ENCODE measurements around the gene DUS2.

Gene DUS2

DNA sequence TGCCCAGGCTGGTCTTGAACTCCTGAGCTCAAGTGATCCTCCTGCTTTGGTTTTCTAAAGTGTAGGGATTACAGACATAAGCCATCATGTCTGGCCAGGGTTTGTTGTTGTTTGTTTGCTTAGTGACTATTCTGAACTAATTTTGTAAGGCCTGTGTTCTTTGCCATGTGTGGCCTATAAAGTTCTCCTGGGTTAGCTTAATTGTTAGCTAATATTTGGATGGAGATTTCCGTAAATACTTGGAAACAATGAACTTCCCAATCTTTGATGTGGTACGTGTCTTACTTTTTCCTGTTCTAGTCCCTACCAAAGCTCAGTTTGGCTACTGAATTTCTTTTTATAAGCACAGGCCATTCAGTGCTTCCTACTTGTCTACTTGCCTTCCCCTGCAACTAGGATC lies 24.9 kb downstream of the DUS2 start:
- DNase-seq = no peak

- DNase-seq = no peak
These were observed 26.4 kb downstream of the DUS2 start for GRCh38 chr16:68049449-68049848.

DNA sequence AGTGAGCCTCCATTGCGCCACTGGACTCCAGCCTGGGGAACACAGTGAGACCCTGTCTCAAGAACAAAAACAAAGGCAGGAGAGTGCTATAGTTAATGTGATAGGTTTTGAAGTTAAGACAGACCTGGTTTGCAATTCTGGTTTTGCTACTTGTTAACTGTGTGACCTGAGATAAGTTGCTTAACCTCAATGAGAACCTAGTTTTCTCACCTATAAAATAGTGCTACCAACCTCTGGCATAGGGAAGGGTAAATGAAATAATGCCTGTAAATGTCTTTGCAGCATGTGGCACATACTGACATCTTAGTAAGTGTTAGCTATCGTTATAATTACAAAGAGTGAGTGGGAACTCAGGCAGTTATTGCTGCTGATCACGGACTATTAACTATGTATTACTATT lies 32.3 kb downstream of the DUS2 start:
- no peak for DNase-seq

- DNase-seq = no peak
These were observed 36.7 kb downstream of the DUS2 start for GRCh38 chr16:68059804-68060203.

DNA sequence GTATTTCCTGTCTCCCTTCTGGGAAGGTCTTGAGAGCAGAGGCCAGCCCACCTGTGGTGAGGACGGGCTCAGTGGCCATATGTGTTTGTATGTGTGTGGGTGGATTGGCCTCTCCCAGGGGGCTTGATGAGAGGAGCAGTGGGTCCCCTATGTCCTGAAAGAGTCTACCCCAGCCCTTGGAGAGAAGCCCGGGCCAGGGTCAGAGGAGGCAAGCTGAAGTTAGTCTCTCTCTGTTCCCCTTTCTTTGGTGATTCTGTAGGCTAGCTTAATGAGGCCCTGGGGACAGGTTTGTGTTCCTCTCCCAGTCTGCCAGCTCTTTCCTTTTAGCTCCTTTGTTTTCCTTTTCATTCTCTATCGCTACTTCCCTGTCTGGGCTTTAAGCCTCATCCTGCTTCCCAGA lies 38.3 kb downstream of the DUS2 start:
- DNase-seq = no peak

- DNase-seq = no peak
These were observed 39.9 kb downstream of the DUS2 start for GRCh38 chr16:68062910-68063393.

GRCh38 chr16:68064791-68065365 lies 41.8 kb downstream of the DUS2 start:
- DNase-seq = no peak

GRCh38 chr16:68065716-68066305 lies 42.7 kb downstream of the DUS2 start:
- DNase-seq = no peak

- no peak for DNase-seq
These were observed 43.7 kb downstream of the DUS2 start for GRCh38 chr16:68066763-68067162.

- DNase-seq = no peak
These were observed 45.8 kb downstream of the DUS2 start for GRCh38 chr16:68068926-68069325.

GRCh38 chr16:68069511-68070248 lies 46.6 kb downstream of the DUS2 start:
- DNase-seq = peak; percentile 71

DNA sequence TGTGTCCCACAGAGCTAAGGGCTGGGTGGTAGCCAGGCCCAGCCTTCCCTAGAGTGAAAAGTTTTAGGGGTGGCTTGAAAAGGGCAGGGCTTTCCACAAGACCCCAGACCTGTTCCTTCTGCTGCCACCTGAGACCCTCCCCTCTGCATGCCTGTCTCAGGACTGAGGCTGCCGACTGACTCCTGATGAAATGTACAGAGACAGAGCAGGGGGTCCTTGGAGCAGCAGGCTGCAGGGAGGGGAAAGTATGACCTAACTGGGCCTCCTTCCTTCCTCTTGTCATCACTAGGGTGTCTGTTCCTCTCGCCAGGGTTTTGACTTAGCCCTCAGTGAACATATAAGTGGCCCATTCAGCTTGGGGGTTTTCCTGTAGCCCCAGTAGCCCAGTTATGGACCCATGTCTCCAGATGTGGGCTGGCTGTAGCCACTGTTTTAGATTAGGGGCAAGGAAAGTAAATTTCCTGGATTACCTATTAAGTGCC lies 47.2 kb downstream of the DUS2 start:
- DNase-seq = no peak

- no peak for DNase-seq
These were observed 47.9 kb downstream of the DUS2 start for GRCh38 chr16:68070806-68071517.

DNA sequence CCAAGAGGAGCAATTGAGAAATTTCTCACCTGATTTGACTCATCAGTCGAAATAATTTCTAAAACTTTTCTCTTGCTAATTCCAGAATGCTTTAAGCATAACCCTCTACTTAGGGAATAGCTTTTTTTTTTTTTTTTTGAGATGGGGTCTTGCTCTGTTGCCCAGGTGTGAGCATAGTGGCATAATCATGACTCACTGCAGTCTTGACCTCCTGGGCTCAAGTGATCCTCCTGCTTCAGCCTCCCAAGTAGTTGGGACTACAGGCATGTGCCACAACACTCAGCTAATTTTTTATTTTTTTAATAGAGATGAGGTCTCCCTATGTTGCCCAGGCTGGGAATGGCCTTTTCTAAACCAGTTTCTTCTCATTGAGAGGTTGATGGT lies 48.4 kb downstream of the DUS2 start:
- DNase-seq = no peak

- no peak for DNase-seq
These were observed 49.1 kb downstream of the DUS2 start for GRCh38 chr16:68072038-68072695.

DNA sequence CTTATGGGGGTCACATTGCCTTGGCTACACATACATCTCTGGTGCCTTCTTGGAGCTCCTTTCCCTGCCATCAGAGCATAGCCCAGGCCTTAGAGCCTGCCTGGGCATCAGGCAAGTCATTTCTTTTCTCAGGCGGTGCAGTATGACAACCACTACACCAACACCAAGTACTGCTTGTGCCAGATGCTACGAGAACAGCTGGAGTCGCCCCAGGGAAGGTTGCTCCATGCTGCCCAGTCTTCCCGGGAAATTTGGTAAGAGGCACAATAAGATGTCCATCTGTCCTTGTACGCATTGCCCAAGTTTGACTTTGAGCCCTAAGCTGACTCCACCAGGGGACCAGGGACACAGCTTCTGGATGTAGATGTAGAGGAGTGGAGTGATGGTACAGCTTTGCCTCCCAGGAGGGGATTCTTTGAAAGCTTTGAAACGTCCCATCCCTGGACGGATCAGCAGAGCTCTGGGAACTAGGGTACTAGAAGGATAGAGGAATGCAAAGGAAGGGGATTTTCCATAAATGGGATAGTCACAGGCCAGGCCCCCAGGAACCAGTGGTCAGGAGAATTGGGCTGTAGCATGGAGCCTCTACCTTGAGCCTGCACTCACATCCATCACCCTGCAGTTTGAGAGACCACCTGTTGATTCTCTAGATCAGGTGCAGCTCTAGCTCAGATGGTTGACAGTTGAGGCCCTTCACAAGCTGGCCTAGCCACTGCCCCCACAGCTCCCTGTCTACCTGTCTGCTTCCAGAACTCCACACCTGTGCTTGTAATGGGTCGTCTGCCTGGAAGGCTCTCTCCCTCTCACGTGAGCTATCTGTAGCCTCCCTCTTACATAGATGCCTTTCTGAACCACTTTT lies 51.0 kb downstream of the DUS2 start:
- no peak for DNase-seq

- DNase-seq = no peak
These were observed 51.9 kb downstream of the DUS2 start for GRCh38 chr16:68074850-68075555.

DNA sequence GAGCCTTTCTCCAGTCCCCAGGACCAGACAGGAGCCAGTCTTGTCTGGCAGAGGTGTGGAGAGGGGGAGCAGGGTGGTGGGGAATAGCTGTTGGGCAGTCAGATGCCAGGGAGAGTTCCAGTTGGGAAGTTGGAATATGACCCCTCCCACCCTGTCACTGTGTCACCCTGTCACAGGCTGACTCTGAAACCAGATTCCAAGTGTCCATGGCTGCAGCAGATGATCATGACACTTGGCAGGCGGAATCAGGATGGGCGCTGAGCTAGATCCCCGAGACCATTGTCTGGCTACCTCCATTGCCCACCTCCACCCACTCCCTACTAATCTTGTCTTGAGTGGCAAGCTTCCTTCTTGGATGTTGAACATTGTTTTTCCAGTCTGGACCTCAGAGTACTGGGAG lies 52.9 kb downstream of the DUS2 start:
- DNase-seq = no peak

DNA sequence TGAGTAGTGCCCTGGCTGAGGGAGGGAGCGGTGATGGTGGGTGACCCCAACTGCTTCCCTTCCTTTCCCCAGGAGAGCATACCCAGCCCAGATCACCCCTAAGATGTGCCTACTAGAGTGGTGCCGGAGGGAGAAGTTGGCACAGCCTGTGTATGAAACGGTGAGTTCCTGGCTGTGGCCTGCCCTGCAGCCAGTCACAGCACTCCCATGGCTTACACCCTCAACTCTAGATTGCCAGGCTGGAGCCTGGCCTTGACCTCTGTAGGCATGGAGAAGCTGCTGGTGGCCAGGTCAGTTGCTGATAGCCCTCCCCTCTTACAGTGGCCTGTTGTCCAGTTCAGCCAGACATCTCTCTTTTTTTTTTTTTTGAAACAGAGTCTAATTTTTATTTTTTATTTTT lies 53.5 kb downstream of the DUS2 start:
- DNase-seq = no peak

- DNase-seq = no peak
These were observed 55.0 kb downstream of the DUS2 start for GRCh38 chr16:68077866-68078700.
